ENCODE results near the gene KRTAP2-3. TPM values are rescaled to one million over a fixed set of nuclear protein-coding genes. Genes with fewer than 3 reads are reported as not detected.
"Not testable (repeated sequence)": the region's sequence is repeated elsewhere in the genome, so short reads cannot be mapped to it uniquely, and the experiment has no call there.

The KRTAP2-3 gene
- total RNA-seq, 6 donors from 2014 or later: not detected

- H3K9me3 ChIP-seq; ATAC-seq (ENCODE audit: low FRiP score in 2 of 2); DNase-seq; H3K4me1 ChIP-seq; H3K4me3 ChIP-seq; H3K27me3 ChIP-seq; H3K27ac ChIP-seq; H3K36me3 ChIP-seq: not testable (repeated sequence)
- whole genome bisulfite sequencing, 2 donors: 71 to 74% methylated on average over 2 of the region's 2 CpGs
Measured at GRCh38 chr17:41083427-41083826, 23.5 kb upstream of the KRTAP2-3 start.

DNA sequence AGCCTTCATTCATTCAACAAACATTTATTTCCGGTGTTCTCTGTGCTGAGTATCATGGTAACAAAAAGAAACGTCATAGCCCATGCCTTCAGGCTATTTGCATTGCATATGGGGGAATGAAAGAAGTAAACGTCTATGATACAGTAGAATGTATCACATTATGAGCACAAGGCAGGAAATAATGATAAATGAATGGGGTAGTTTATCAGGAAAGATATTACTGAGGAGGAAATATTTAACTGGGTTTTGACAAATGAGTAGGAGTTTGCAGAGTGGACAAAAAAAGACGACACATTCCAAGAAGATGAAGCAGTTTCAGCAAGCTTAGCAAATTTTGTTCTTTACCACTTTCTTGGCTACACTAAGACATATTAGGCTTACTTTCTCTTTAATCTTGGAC is 22.7 kb upstream of the KRTAP2-3 start:
- 46 to 47% methylated on average over 4 of the region's 4 CpGs for WGBS, 2 donors
- DNase-seq: no peak
- no peaks in the 10 kb centered on the region for H3K9me3 ChIP-seq
- no peak for ATAC-seq (ENCODE audit: low FRiP score in 2 of 2)
- TF ChIP-seq, protein P1, sequence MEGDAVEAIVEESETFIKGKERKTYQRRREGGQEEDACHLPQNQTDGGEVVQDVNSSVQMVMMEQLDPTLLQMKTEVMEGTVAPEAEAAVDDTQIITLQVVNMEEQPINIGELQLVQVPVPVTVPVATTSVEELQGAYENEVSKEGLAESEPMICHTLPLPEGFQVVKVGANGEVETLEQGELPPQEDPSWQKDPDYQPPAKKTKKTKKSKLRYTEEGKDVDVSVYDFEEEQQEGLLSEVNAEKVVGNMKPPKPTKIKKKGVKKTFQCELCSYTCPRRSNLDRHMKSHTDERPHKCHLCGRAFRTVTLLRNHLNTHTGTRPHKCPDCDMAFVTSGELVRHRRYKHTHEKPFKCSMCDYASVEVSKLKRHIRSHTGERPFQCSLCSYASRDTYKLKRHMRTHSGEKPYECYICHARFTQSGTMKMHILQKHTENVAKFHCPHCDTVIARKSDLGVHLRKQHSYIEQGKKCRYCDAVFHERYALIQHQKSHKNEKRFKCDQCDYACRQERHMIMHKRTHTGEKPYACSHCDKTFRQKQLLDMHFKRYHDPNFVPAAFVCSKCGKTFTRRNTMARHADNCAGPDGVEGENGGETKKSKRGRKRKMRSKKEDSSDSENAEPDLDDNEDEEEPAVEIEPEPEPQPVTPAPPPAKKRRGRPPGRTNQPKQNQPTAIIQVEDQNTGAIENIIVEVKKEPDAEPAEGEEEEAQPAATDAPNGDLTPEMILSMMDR (IDR thresholded peaks at IDR 0.05): no peak
- TF ChIP-seq POLR2A (IDR thresholded peaks at IDR 0.05) (no peak), EP300 (IDR thresholded peaks at IDR 0.05) (no peak), POLR2AphosphoS5 (IDR thresholded peaks at IDR 0.05) (no peak)
- no peaks in the 10 kb centered on the region for H3K36me3 ChIP-seq
- no peaks in the 10 kb centered on the region for H3K4me1 ChIP-seq
- no peak overlapping the region for H3K4me3 ChIP-seq
- no peaks in the 10 kb centered on the region for H3K27me3 ChIP-seq
- no peak overlapping the region for H3K27ac ChIP-seq

- no peaks in the 10 kb centered on the region for H3K27me3 ChIP-seq
- ATAC-seq (ENCODE audit: low FRiP score in 2 of 2): no peak
- no peak overlapping the region for H3K27ac ChIP-seq
- H3K4me3 ChIP-seq: no peak overlapping the region
- H3K36me3 ChIP-seq: no peaks in the 10 kb centered on the region
- no peak for DNase-seq
- no peaks in the 10 kb centered on the region for H3K4me1 ChIP-seq
- no peaks in the 10 kb centered on the region for H3K9me3 ChIP-seq
- TF ChIP-seq POLR2A (IDR thresholded peaks at IDR 0.05) (no peak), EP300 (IDR thresholded peaks at IDR 0.05) (no peak)
- TF ChIP-seq, protein P1 (IDR thresholded peaks at IDR 0.05): no peak
Measured at GRCh38 chr17:41076788-41077187, 16.9 kb upstream of the KRTAP2-3 start.

DNA sequence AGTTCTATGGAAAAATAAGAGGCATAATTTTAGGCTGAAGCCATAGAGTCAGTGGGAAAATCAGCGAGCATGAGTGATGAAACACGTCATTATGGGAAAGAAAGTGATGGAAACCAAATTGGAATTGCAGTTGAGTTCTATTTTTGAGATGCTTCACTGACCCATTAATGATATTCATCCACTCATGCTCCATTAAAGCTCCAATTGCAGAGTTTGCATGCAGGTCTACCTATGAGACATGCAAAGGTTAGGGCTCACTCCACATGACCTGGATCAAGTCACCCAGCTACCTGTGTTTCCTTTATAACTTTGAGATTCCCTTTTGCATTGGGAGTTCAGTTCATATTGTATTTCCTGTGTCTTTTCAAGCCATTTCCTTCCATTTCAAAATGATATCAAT is 13.8 kb upstream of the KRTAP2-3 start:
- DNase-seq (no peak), ATAC-seq (ENCODE audit: low FRiP score in 2 of 2) (no peak)
- Histone ChIP-seq H3K36me3 (no peaks in the 10 kb centered on the region), H3K4me1 (no peaks in the 10 kb centered on the region), H3K27me3 (no peaks in the 10 kb centered on the region), H3K27ac (no peak overlapping the region), H3K9me3 (no peaks in the 10 kb centered on the region), H3K4me3 (no peak overlapping the region)
- WGBS, 2 donors: 89 to 90% methylated on average over 2 of the region's 2 CpGs
- TF ChIP-seq POLR2AphosphoS5 (IDR thresholded peaks at IDR 0.05): no peak
- TF ChIP-seq POLR2A (IDR thresholded peaks at IDR 0.05): no peak
- TF ChIP-seq, protein P1 (IDR thresholded peaks at IDR 0.05): no peak
- TF ChIP-seq EP300 (IDR thresholded peaks at IDR 0.05): no peak

- ATAC-seq (ENCODE audit: low FRiP score in 2 of 2): no peak
- H3K4me3 ChIP-seq: no peak overlapping the region
- 67 to 75% methylated on average over 5 of the region's 5 CpGs for WGBS, 2 donors
Measured at GRCh38 chr17:41071606-41072360, 11.9 kb upstream of the KRTAP2-3 start.

More at GRCh38 chr17:41071606-41072360, 11.9 kb upstream of the KRTAP2-3 start:
- Histone ChIP-seq H3K27ac (no peak overlapping the region), H3K9me3 (no peaks in the 10 kb centered on the region), H3K27me3 (no peaks in the 10 kb centered on the region), H3K36me3 (no peaks in the 10 kb centered on the region), H3K4me1 (no peaks in the 10 kb centered on the region)
- TF ChIP-seq, protein P1 (IDR thresholded peaks at IDR 0.05): no peak
- TF ChIP-seq POLR2A (IDR thresholded peaks at IDR 0.05): no peak
- TF ChIP-seq POLR2AphosphoS5 (IDR thresholded peaks at IDR 0.05): no peak
- TF ChIP-seq EP300 (IDR thresholded peaks at IDR 0.05): no peak
- peak in 1 of 2 donors; percentile 27 for DNase-seq

Measured in upper lobe of left lung (tissue), 6 donors.